OCI-LY1 (cell line): ENCODE measurements around the gene RAB29.

Source experiments
- H2AFZ ChIP-seq: fragments of 200-600 bp; sonication (generic), shearing (Covaris generic); 2 replicates; pipeline ENCODE4 v1.6.0; 2014; ENCODE audit warnings: antibody characterized with exemption, mild to moderate bottlenecking, low read length
- H3F3A ChIP-seq: fragments of 200-600 bp; sonication (generic), shearing (Covaris generic); 2 replicates; pipeline ENCODE4 v1.6.0; 2014; ENCODE audit warnings: mild to moderate bottlenecking, antibody characterized with exemption, low read length, moderate library complexity; ENCODE audit not compliant: insufficient read depth
- H3K27ac ChIP-seq: fragments of 200-600 bp; sonication (generic); 2 replicates; pipeline ENCODE4 v1.5.1; 2014; ENCODE audit warnings: low read length, mixed run types, mild to moderate bottlenecking, low read depth; ENCODE audit not compliant: poor library complexity, severe bottlenecking
- H3K27me3 ChIP-seq: fragments of 200-600 bp; sonication (generic); 2 replicates; pipeline ENCODE4 v1.6.0; 2014; ENCODE audit warnings: antibody characterized with exemption, mild to moderate bottlenecking, low read length, moderate library complexity; ENCODE audit not compliant: insufficient read depth
- H3K36me3 ChIP-seq: fragments of 200-600 bp; sonication (generic); 2 replicates; pipeline ENCODE4 v1.6.1; 2014; ENCODE audit warnings: mild to moderate bottlenecking, antibody characterized with exemption, low read length, moderate library complexity, mixed read lengths; ENCODE audit not compliant: insufficient read depth
- H3K4me1 ChIP-seq: fragments of 200-600 bp; sonication (generic); 2 replicates; pipeline ENCODE4 v1.5.1; 2014; ENCODE audit warnings: mild to moderate bottlenecking, low read length, moderate library complexity; ENCODE audit not compliant: insufficient read depth, severe bottlenecking
- H3K4me2 ChIP-seq: fragments of 200-600 bp; sonication (generic), shearing (Covaris generic); 2 replicates; pipeline ENCODE4 v1.6.1; 2014; ENCODE audit warnings: low read length
- H3K4me3 ChIP-seq: fragments of 200-600 bp; sonication (generic); 2 replicates; pipeline ENCODE4 v1.5.1; 2014; ENCODE audit warnings: low read length, low read depth, mild to moderate bottlenecking, mixed read lengths; ENCODE audit not compliant: poor library complexity, severe bottlenecking
- H3K79me2 ChIP-seq: fragments of 200-600 bp; shearing (Covaris generic); 2 replicates; pipeline ENCODE4 v1.6.1; 2016; ENCODE audit warnings: mixed run types, low read length, mixed read lengths; ENCODE audit not compliant: insufficient read depth
- H3K9ac ChIP-seq: fragments of 200-600 bp; sonication (generic), shearing (Covaris generic); 2 replicates; pipeline ENCODE4 v1.6.1; 2014; ENCODE audit warnings: mild to moderate bottlenecking, low read length, mixed read lengths
- H3K9me2 ChIP-seq: fragments of 200-600 bp; sonication (generic), shearing (Covaris generic); 2 replicates; pipeline ENCODE4 v1.6.1; 2014; ENCODE audit warnings: low read depth, mild to moderate bottlenecking, low read length, mixed read lengths
- H3K9me3 ChIP-seq: fragments of 200-600 bp; shearing (Covaris generic); 2 replicates; pipeline ENCODE4 v1.6.1; 2014; ENCODE audit warnings: low read length, mixed read lengths
- H4K20me1 ChIP-seq: fragments of 200-600 bp; sonication (generic), shearing (Covaris generic); 2 replicates; pipeline ENCODE4 v1.6.0; 2016; ENCODE audit warnings: mild to moderate bottlenecking, low read length; ENCODE audit not compliant: insufficient read depth
- CTCF ChIP-seq: fragments of 200-600 bp; sonication (generic), shearing (Covaris generic); IDR thresholded peaks from 2 replicates; pipeline ENCODE4 v1.5.1; 2017; ENCODE audit warnings: mild to moderate bottlenecking, antibody characterized with exemption, low read length, moderate library complexity, mixed read lengths
- EZH2 ChIP-seq: fragments of 200-600 bp; sonication (generic), shearing (Covaris generic); IDR thresholded peaks from 2 replicates; pipeline ENCODE4 v1.8.0; 2017; ENCODE audit warnings: borderline replicate concordance, mixed run types, mild to moderate bottlenecking, antibody characterized with exemption, low read length, moderate library complexity, mixed read lengths

RAB29 gene

GRCh38 chr1:205719015-205719414 is 56.3 kb downstream of the RAB29 start:
- Histone ChIP-seq H3K9me3 (no peaks in the 10 kb centered on the region), H3K36me3 (peaks cover 92% of the 10 kb centered on the region), H3K27ac (no peak overlapping the region), H3F3A (peaks cover 10% of the 10 kb centered on the region; the same call in 1 of the 2 replicates), H3K9me2 (no peaks in the 10 kb centered on the region), H3K4me2 (no peak overlapping the region), H2AFZ (no peak overlapping the region), H3K4me3 (no peak overlapping the region), H4K20me1 (no peaks in the 10 kb centered on the region), H3K9ac (no peak overlapping the region), H3K27me3 (no peaks in the 10 kb centered on the region), H3K4me1 (no peaks in the 10 kb centered on the region), H3K79me2 (no peaks in the 10 kb centered on the region)
- no peak for TF ChIP-seq CTCF
- TF ChIP-seq EZH2 = no peak
